Activated T-cell treated with anti-CD3 and anti-CD28 coated beads, Interleukin-2, amount 50 U/mL, for 1 hour (primary cell): ENCODE measurements around the gene TIMELESS.
"Not testable (repeated sequence)": the region's sequence is repeated elsewhere in the genome, so short reads cannot be mapped to it uniquely, and the experiment has no call there.

ENCODE experiments used
- DNase-seq: peaks from one replicate; pipeline ENCODE4 v3.0.0-alpha.2; 2020

TIMELESS gene

GRCh38 chr12:56461235-56462159, 12.3 kb upstream of the TIMELESS start:
- DNase-seq = no peak

GRCh38 chr12:56457817-56458216, 8.6 kb upstream of the TIMELESS start:
- no peak for DNase-seq

GRCh38 chr12:56454557-56454956, 5.3 kb upstream of the TIMELESS start, which contains the start of gene MIP:
MIP (minus strand) TSS chr12:56454657; CDS start chr12:56454613, 44 bp downstream.
- no peak for DNase-seq

- no peak for DNase-seq
These were observed 1.9 kb upstream of the TIMELESS start for GRCh38 chr12:56451147-56451546.

GRCh38 chr12:56450241-56450640, 1.0 kb upstream of the TIMELESS start:
- no peak for DNase-seq

- DNase-seq = no peak
These were observed 377 bp upstream of the TIMELESS start for GRCh38 chr12:56449622-56449984.

- DNase-seq = not testable (repeated sequence)
These were observed 6.0 kb downstream of the TIMELESS start for GRCh38 chr12:56443208-56443607.

GRCh38 chr12:56437430-56438176, 11.6 kb downstream of the TIMELESS start:
- no peak for DNase-seq

- no peak for DNase-seq
These were observed 14.4 kb downstream of the TIMELESS start for GRCh38 chr12:56434828-56435227.

GRCh38 chr12:56431850-56432249, 17.4 kb downstream of the TIMELESS start:
- DNase-seq = no peak

GRCh38 chr12:56431288-56431687, 17.9 kb downstream of the TIMELESS start:
- DNase-seq = no peak

GRCh38 chr12:56425940-56426438, 23.2 kb downstream of the TIMELESS start:
- DNase-seq = no peak

- DNase-seq = no peak
These were observed 24.0 kb downstream of the TIMELESS start for GRCh38 chr12:56425193-56425592.

- DNase-seq = no peak
These were observed 28.8 kb downstream of the TIMELESS start for GRCh38 chr12:56420411-56420810.

GRCh38 chr12:56417739-56418138, 31.5 kb downstream of the TIMELESS start:
- no peak for DNase-seq

GRCh38 chr12:56414401-56414800, 34.8 kb downstream of the TIMELESS start:
- no peak for DNase-seq

GRCh38 chr12:56413392-56413791, 35.8 kb downstream of the TIMELESS start:
- no peak for DNase-seq

- DNase-seq = no peak
These were observed 37.2 kb downstream of the TIMELESS start for GRCh38 chr12:56411781-56412639.

- no peak for DNase-seq
These were observed 38.5 kb downstream of the TIMELESS start for GRCh38 chr12:56410768-56411167.

- DNase-seq = no peak
These were observed 40.3 kb downstream of the TIMELESS start for GRCh38 chr12:56408799-56409417.

GRCh38 chr12:56404227-56404626, 45.0 kb downstream of the TIMELESS start:
- not testable (repeated sequence) for DNase-seq

GRCh38 chr12:56401612-56402011, 47.6 kb downstream of the TIMELESS start:
- not testable (repeated sequence) for DNase-seq
